Right ventricle myocardium superior (tissue), 1 donor: Measurements from ENCODE around the gene HLX. TPM values are rescaled to one million over a fixed set of nuclear protein-coding genes. Genes with fewer than 3 reads are reported as not detected.

Experiments
- ATAC-seq: fragments of 200-7000 bp; cut with Tn5 transposase; one replicate; pipeline ENCODE4 v1.9.1; 2020; ENCODE audit warnings: mild to moderate bottlenecking; ENCODE audit not compliant: poor library complexity
- DNase-seq: peaks from one replicate; pipeline ENCODE4 v3.0.0-alpha.2; 2020
- intact Hi-C: fragments of 100-400 bp; cut with DNase I; formaldehyde crosslinking; loops from one replicate; pipeline ENCODE4 v1.11.2; 2022
- total RNA-seq: library from RNA; stranded (reverse); fragmentation: NEBNext Ultra II Directional; extraction: Animal tissue kit (Norgen Biotek cat#: 25700); gene quantifications from one replicate; pipeline ENCODE4 v1.2.1, GENCODE V29; 2021
- donor health status: DM: no; HTN: yes; CAD: no; lungs with severe emphysema.

The HLX gene
- total RNA-seq, 1 donor from 2014 or later, result 5.6 TPM

GRCh38 chr1:220879509-220880361 is 492 bp downstream of the HLX start:
- DNase-seq (peak; percentile 82), ATAC-seq (peak; percentile 73)
- intact Hi-C loops, result loop anchor here (10.0 kb wide), 1 partner anchor 395 kb away; no protein-coding TSS in a partner anchor

- no peak for ATAC-seq
- intact Hi-C loops, result no loop called here
- DNase-seq, result no peak
These were observed 1.1 kb downstream of the HLX start for GRCh38 chr1:220880362-220880670.

DNA sequence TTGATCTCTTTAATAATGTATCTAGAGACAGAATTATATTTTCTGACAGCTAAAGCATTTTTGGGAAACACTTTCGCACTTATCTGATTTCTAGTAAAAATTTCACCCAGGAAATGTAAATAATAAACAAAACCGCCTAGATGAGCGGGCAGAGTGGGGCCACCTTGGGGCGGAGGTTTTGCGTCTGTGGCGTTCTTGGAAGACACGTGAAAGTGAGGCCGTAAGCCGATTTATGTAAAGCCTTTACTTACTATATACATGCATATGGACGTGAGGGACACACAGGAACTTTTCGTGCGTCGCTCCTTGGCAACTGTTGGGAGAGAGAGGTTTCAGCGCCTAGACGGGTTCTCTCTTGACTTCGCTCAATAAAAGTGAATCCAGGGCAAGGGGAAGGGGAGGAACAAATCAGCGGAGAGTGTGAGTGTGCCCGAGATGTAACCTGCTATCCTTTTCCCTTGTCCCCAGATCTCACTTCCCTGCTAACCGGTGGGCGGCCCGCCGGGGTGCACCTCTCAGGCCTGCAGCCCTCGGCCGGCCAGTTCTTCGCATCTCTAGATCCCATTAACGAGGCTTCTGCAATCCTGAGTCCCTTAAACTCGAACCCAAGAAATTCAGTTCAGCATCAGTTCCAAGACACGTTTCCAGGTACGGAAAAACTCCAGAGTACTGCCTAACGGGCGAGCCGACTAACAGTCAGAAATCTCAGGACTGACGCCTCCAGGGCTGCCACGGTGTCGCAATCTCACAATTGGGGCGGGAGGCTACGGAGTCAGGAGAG is 1.7 kb downstream of the HLX start:
- ATAC-seq (no peak), DNase-seq (peak; percentile 85)
- intact Hi-C loops, result no loop called here

GRCh38 chr1:220882061-220882891 is 3.0 kb downstream of the HLX start:
- ATAC-seq (peak; percentile 4), DNase-seq (peak; percentile 59)
- intact Hi-C loops, result no loop called here

DNA sequence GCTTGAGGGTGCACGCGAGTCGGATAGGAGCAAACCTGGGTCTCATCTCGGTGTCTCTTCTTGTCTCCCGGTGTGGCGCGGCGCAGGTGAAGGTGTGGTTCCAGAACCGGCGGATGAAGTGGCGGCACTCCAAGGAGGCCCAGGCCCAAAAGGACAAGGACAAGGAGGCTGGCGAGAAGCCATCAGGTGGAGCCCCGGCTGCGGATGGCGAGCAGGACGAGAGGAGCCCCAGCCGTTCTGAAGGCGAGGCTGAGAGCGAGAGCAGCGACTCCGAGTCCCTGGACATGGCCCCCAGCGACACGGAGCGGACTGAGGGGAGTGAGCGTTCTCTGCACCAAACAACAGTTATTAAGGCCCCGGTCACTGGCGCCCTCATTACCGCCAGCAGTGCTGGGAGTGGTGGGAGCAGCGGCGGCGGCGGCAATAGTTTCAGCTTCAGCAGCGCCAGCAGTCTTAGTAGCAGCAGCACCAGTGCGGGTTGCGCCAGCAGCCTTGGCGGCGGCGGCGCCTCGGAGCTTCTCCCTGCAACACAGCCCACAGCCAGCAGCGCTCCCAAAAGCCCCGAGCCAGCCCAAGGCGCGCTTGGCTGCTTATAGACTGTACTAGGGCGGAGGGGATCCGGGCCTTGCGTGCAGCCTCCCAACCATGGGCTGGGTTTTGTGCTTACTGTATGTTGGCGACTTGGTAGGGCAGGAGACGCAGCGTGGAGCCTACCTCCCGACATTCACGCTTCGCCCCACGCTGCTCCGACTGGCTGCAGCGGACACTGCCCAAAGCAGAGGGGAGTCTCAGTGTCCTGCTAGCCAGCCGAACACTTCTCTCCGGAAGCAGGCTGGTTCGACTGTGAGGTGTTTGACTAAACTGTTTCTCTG is 5.1 kb downstream of the HLX start:
- ATAC-seq (peak; percentile 11), DNase-seq (no peak)
- intact Hi-C loops, result no loop called here

- no peak for ATAC-seq
- intact Hi-C loops, result no loop called here
- DNase-seq, result no peak
These were observed 6.0 kb downstream of the HLX start for GRCh38 chr1:220884981-220885918.

DNA sequence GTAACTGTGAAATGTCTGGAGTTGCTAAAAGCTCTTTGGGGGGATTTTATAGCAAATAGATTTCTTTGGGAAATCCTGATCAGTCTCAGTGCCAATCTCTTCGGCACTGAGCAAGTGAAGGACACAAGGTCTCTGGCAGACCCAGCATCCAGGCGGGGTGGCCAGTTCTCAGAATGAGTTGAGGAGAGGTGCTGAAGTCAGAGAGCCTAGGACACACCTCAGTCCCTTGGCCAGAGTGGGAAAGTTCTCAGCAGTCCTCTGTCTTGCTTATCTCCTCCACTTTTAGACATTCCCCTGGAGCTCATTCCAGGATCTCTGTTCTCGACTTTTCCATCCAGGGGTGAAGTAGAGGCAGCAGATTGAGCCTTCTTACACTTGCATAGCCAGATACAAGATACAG is 6.7 kb downstream of the HLX start:
- intact Hi-C loops, result no loop called here
- DNase-seq, result no peak
- no peak for ATAC-seq

GRCh38 chr1:220886470-220887201 is 7.4 kb downstream of the HLX start:
- DNase-seq, result no peak
- ATAC-seq, result no peak
- intact Hi-C loops, result no loop called here

DNA sequence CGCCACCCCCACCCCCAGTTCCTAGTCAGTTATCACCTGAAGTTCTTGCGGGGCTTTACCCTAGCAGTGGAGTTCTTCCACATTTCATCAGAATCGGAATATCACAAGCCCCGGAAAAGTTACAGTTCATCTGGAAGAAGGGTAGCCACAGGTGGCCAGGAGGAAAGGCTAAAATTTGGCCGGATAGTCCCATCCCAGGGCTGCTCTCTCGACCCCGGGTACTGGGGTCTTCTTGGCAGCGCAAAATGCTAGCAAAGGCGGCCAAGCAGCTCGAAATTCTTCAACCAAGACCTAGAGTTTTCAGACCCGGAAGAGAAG is 7.9 kb downstream of the HLX start:
- no peak for ATAC-seq
- intact Hi-C loops, result no loop called here

GRCh38 chr1:220887520-220888416 is 8.5 kb downstream of the HLX start:
- ATAC-seq (peak; percentile 49), DNase-seq (peak; percentile 57)
- intact Hi-C loops, result no loop called here

More for the DNA sequence above, 7.9 kb downstream of the HLX start:
- no peak for DNase-seq

- no peak for ATAC-seq
- intact Hi-C loops, result no loop called here
- DNase-seq, result no peak
These were observed 9.3 kb downstream of the HLX start for GRCh38 chr1:220888417-220888986.

DNA sequence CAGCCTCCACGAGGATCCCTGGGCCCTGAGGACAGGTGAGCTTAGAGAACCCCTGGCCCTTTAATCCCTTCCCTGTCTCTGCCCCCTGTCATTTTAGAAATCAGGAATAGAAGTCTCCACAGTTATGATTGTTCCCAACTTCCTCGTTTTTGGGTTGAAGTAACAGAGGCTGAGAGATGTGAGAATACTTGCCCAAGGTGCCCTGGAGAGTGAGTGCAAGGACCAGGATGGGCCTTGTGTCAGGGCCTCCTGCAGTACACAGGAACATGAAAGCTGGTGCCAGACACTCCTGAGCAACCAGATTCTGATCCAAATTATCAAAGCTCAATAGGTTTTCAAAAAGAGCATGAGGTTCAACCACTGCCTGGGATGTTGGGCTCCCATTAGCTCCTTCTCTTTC is 10.1 kb downstream of the HLX start:
- intact Hi-C loops, result no loop called here
- no peak for DNase-seq
- no peak for ATAC-seq

DNA sequence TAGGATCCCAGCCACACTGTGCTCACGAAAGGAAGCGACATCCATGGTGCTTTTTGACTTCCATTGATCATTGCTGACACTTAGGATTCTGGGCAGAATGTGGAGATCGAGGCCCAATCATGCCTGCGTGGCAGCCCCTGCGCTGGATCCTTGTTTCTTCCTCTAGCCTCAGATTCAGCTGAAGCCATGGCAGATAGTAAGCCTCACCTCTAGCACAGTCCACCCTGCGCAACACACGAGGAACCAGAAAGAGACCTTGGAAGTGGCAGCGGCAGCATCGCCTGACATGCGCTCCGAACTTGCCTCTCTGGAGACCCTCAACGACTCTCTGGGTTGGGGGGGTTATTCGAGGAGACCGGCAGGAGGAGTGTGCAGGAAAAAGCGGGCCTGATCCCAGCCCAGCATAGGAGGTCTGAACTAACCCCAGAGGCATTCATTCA is 10.6 kb downstream of the HLX start:
- ATAC-seq (no peak), DNase-seq (no peak)
- intact Hi-C loops, result no loop called here

GRCh38 chr1:220890602-220891001 is 11.4 kb downstream of the HLX start:
- ATAC-seq, result no peak
- no peak for DNase-seq
- intact Hi-C loops, result no loop called here

GRCh38 chr1:220891224-220892085 is 12.2 kb downstream of the HLX start:
- intact Hi-C loops, result no loop called here
- ATAC-seq (no peak), DNase-seq (no peak)
